ENCODE data around the gene ATXN1.

- TF ChIP-seq, protein P1, sequence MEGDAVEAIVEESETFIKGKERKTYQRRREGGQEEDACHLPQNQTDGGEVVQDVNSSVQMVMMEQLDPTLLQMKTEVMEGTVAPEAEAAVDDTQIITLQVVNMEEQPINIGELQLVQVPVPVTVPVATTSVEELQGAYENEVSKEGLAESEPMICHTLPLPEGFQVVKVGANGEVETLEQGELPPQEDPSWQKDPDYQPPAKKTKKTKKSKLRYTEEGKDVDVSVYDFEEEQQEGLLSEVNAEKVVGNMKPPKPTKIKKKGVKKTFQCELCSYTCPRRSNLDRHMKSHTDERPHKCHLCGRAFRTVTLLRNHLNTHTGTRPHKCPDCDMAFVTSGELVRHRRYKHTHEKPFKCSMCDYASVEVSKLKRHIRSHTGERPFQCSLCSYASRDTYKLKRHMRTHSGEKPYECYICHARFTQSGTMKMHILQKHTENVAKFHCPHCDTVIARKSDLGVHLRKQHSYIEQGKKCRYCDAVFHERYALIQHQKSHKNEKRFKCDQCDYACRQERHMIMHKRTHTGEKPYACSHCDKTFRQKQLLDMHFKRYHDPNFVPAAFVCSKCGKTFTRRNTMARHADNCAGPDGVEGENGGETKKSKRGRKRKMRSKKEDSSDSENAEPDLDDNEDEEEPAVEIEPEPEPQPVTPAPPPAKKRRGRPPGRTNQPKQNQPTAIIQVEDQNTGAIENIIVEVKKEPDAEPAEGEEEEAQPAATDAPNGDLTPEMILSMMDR (optimal IDR thresholded peaks at IDR 0.05 in 1 of 3, IDR thresholded peaks at IDR 0.05 in 1 of 3, conservative IDR thresholded peaks at IDR 0.05 in 1 of 3; ENCODE audit: extremely low read depth in 1 of 3, insufficient read depth in 2 of 3, low read length in 3 of 3), result no peak
- no peak for TF ChIP-seq EZH2 (IDR thresholded peaks at IDR 0.05; ENCODE audit: low read length)
These were observed 454.9 kb downstream of the ATXN1 start for GRCh38 chr6:16306334-16306733.

Measured in keratinocyte (primary cell).